ENCODE measurements around the gene KEL.

The KEL gene

DNA sequence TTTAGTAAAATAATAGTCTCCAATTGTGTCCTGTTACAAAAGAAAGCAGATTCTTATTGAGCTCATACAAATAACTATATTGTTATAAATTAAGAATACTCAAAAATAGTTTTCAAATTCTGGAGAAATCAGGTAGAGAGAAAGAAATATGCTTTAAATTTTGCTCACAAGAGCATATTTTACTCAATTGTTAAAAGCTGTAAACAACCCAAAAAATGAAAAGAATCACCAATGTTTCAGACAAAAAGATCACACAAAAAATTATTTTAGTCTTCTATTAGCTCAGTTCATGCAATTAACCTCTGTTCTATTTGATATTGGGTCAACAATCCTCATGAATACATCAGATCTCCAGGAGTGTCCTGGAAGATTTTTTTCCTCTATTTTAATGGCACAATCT is 58.0 kb downstream of the KEL start:
- Histone ChIP-seq H3K27me3 (ENCODE audit: insufficient read depth, low read depth, severe bottlenecking) (no peaks in the 10 kb centered on the region), H3K36me3 (no peaks in the 10 kb centered on the region), H3K27ac (no peak overlapping the region), H3K9me3 (ENCODE audit: severe bottlenecking) (peaks cover 12% of the 10 kb centered on the region), H3K4me3 (ENCODE audit: low read depth, low read length) (no peak overlapping the region)
- TF ChIP-seq, protein P1, sequence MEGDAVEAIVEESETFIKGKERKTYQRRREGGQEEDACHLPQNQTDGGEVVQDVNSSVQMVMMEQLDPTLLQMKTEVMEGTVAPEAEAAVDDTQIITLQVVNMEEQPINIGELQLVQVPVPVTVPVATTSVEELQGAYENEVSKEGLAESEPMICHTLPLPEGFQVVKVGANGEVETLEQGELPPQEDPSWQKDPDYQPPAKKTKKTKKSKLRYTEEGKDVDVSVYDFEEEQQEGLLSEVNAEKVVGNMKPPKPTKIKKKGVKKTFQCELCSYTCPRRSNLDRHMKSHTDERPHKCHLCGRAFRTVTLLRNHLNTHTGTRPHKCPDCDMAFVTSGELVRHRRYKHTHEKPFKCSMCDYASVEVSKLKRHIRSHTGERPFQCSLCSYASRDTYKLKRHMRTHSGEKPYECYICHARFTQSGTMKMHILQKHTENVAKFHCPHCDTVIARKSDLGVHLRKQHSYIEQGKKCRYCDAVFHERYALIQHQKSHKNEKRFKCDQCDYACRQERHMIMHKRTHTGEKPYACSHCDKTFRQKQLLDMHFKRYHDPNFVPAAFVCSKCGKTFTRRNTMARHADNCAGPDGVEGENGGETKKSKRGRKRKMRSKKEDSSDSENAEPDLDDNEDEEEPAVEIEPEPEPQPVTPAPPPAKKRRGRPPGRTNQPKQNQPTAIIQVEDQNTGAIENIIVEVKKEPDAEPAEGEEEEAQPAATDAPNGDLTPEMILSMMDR (IDR thresholded peaks at IDR 0.05; ENCODE audit: low read depth, low read length), result no peak
- no peak for DNase-seq

DNA sequence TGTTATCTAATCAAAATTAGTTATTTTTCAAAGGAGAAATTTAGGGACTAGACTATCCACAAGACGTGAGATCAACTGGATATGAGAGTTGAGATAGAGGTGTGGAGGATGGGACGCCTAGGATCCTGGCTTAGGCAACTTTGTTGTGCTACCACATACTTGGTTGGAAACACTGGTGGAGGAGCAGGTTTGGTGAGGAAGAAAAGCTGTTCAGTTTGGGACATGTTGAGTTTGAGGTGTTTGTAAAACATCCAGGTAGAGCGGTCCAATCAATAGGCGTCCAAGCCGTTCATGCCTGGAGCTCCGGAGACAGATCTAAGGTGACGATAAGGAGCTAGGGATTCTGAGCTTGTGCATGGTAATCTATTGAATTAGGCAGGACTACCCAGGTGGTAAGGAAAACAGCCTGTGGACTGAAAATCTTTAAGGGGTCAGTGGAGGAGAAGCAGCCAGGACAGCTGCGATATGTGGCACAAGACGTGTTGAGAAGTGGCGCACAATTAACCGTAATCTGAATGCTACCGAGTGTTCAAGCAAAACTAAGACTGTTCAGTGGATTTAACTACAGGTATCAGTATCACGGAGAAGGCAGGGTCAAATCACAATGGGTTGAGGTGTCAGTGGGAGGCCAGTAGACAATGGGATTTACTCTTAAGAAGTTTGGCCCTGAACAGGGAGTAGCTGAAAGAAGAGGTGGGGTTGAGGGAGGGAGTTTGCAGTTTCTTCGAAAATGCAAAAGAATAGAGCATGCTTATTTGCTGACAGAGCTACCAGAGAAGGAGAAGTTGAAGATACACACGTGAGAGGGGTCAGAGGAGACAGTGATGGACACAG is 60.5 kb downstream of the KEL start:
- Histone ChIP-seq H3K4me3 (ENCODE audit: low read depth, low read length) (no peak overlapping the region), H3K36me3 (no peaks in the 10 kb centered on the region), H3K9me3 (ENCODE audit: severe bottlenecking) (peaks cover 12% of the 10 kb centered on the region), H3K27ac (0 out of 2 replicates have a peak overlapping the region, but pooled peaks have one; percentile 3), H3K27me3 (ENCODE audit: insufficient read depth, low read depth, severe bottlenecking) (no peaks in the 10 kb centered on the region)
- TF ChIP-seq, protein P1 (IDR thresholded peaks at IDR 0.05; ENCODE audit: low read depth, low read length), result no peak
- DNase-seq, result peak; percentile 36

DNA sequence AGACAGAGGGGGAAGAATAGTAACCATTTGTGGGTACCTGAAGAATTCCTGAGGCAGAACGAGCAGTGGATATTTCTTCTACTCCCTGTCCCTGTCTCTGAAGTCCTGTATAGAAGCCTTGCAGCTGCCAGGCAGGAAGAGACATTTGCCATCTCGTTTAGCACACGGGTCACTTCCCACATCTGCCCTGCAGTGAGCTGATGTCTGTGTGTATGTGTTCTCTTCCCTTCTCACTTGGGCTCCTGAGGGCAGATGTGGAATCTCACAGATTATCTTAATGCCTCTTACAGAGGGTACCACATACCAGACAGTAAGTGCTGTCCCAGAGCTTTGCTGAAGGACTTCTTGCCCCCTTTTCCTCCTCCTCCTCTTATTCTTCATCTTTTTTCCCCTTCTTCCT is 62.5 kb downstream of the KEL start:
- Histone ChIP-seq H3K27ac (no peak overlapping the region), H3K27me3 (ENCODE audit: insufficient read depth, low read depth, severe bottlenecking) (no peaks in the 10 kb centered on the region), H3K36me3 (no peaks in the 10 kb centered on the region), H3K4me3 (ENCODE audit: low read depth, low read length) (no peak overlapping the region), H3K9me3 (ENCODE audit: severe bottlenecking) (peaks cover 8% of the 10 kb centered on the region)
- TF ChIP-seq, protein P1 (IDR thresholded peaks at IDR 0.05; ENCODE audit: low read depth, low read length), result no peak
- DNase-seq, result no peak

DNA sequence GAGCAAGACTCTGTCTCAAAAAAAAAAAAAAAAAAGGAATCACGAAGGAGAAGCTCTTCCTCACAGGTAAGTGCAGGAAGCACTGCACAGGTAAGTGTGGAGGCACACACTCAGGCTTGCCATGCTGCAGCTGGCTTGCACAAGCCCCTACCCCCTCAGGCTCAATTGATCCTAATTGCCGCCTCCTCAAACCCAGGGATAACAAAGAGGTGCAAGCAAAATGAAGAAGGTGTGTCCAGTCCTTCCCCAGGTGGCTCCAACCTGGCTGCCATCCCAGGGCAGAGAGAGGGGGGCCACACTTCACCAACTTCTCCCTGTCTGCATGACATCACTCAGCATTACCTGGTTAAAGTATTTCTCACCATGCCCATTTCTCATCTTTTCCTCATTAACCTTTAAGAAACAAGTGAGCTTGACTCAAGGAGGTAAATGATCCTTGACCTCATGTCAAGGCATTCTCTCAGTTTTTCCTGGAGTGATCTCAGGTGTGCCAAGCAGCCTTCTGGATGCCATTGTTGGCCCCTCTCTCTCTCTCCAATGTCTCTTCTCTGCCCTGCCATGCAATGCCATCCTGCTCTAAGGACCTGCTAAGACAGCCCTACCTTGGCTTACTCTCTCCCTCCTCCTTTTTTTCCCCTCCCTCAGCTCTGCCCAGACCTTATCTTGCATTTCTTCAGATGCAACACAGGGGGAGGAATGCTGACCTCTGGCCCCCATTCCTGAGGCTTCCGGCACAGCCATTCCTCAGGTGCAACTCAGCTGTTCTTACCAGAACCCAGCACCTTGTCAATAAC is 63.6 kb downstream of the KEL start:
- H3K27me3 ChIP-seq (ENCODE audit: insufficient read depth, low read depth, severe bottlenecking), result no peaks in the 10 kb centered on the region
- no peaks in the 10 kb centered on the region for H3K36me3 ChIP-seq
- H3K4me3 ChIP-seq (ENCODE audit: low read depth, low read length), result no peak overlapping the region
- H3K9me3 ChIP-seq (ENCODE audit: severe bottlenecking), result no peaks in the 10 kb centered on the region
- TF ChIP-seq, protein P1 (IDR thresholded peaks at IDR 0.05; ENCODE audit: low read depth, low read length), result no peak
- no peak overlapping the region for H3K27ac ChIP-seq
- no peak for DNase-seq

DNA sequence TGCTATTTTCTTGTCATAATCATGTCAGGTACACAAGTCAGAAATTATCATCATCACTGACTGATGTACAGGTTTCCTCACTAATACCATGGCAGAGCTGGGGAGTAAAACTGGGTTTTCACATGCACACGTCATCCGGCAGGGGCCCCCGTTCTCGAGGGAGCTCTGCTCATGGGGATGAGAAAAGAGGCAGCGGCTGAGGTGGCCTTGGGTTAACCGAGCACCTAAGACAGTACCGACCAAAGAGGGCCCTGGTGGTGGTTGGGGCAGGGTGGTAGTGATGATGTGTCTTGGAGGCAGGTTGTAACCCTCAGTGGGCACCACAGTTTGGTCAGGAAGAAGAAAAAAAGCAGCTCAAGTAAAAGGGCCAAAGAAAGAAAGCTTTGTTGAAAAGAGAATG is 64.5 kb downstream of the KEL start:
- TF ChIP-seq, protein P1 (IDR thresholded peaks at IDR 0.05; ENCODE audit: low read depth, low read length), result no peak
- no peak overlapping the region for H3K27ac ChIP-seq

More for the DNA sequence above, 64.5 kb downstream of the KEL start:
- H3K27me3 ChIP-seq (ENCODE audit: insufficient read depth, low read depth, severe bottlenecking), result no peaks in the 10 kb centered on the region
- no peaks in the 10 kb centered on the region for H3K9me3 ChIP-seq (ENCODE audit: severe bottlenecking)
- DNase-seq, result no peak
- no peak overlapping the region for H3K4me3 ChIP-seq (ENCODE audit: low read depth, low read length)
- no peaks in the 10 kb centered on the region for H3K36me3 ChIP-seq
